Measurements from ENCODE around the gene HECW1. TPM values are rescaled to one million over a fixed set of nuclear protein-coding genes. Genes with fewer than 3 reads are reported as not detected.

Gene HECW1
- total and polyA plus RNA-seq, 2 of the 13 experiments (the other 11 are each of a cell fraction or from before 2014, with no cell fraction given) = not detected

DNA sequence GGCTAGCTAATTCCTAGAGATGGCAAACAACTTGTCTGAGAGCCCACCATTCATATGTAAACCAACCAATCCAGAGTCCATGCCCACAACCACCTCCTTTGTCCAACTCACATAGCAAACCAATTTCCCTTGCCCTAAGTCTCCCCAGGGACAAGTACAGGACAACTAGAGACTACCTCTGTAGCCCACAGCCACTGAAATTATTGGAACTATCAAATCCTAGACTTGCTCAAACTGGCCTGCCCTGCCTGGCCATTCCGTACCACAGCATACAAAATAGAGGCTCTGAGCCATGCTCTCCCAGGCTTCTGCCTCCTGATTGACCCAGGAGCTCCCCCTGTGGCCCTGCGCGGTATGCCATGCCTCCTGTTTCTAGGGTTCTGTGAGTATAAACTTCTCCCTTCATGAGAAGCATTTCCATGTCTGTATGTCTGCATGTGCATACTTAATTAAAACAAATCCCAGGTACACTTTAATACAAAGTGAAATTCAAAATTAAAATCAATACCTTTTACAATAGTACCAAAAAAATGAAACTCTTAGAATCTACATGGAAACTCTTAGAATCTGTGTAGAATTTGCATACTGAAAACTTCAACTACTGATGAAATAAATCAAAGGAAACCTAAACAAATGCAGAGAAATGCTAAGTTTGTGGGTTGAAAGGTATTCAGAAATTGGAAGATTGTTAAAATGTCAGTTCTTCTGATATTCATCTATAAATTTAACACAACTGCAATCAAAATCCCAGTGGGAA is 4.0 kb upstream of the HECW1 start:
- WGBS (ENCODE audit: low lambda C conversion rate) = 8% methylated on average over 3 of the region's 3 CpGs
- ChIA-PET CTCF (ENCODE audit: low intra/inter-chr PET ratio, low total read pairs) (interaction anchor here (1.4 kb wide), 1 partner anchor 167 kb away, joined by 8 read pairs; no protein-coding TSS in a partner anchor), POLR2A (no interaction called here)
- FAIRE-seq (peak; percentile 40), DNase-seq (ENCODE audit: low spot score) (peak; percentile 45), ATAC-seq (peak; percentile 99)
- Histone ChIP-seq H3K4me2 (ENCODE audit: low read depth, low read length) (no peak overlapping the region), H4K20me1 (ENCODE audit: insufficient read depth, low read length) (no peaks in the 10 kb centered on the region), H3K27ac (ENCODE audit: extremely low read length, insufficient read depth, low read length) (no peak overlapping the region), H2AFZ (ENCODE audit: low read length) (no peak overlapping the region), H3K79me2 (ENCODE audit: insufficient read depth, low read length) (no peaks in the 10 kb centered on the region), H3K36me3 (replicated peaks in 1 of 2; ENCODE audit: control insufficient read depth in 1 of 2, insufficient read depth in 2 of 2, low read length in 2 of 2) (no peaks in the 10 kb centered on the region), H3K27me3 (ENCODE audit: control insufficient read depth in 1 of 2, insufficient read depth in 2 of 2, low read length in 2 of 2) (peaks cover 1 to 28% of the 10 kb centered on the region in 2 experiments; a peak in 3 of 5 replicates), H3K4me3 (replicated peaks in 1 of 3; ENCODE audit: insufficient read depth in 1 of 3, low read depth in 2 of 3, low read length in 3 of 3) (no peak overlapping the region), H3K9ac (ENCODE audit: insufficient read depth, low read depth, low read length) (no peak overlapping the region), H3K4me1 (ENCODE audit: insufficient read depth, low read length) (no peaks in the 10 kb centered on the region), H3K9me3 (ENCODE audit: low read length) (no peaks in the 10 kb centered on the region)
- no TSS peak for BruUV-seq (replicated peaks)
- in situ Hi-C loops (cut with HindIII; ENCODE audit: extremely low pct_ligation_motif_present, low pct_unique_long_range_greater_than_20kb) = loop anchor here (10.0 kb wide), 1 partner anchor 164 kb away; no protein-coding TSS in a partner anchor
- TF ChIP-seq ZNF839 (CRISPR knock-in tag; IDR thresholded peaks at IDR 0.05; ENCODE audit: borderline replicate concordance) (no peak), ZFP90 (CRISPR knock-in tag; IDR thresholded peaks at IDR 0.05; ENCODE audit: borderline replicate concordance) (no peak), SMC3 (IDR thresholded peaks at IDR 0.05; ENCODE audit: low read length) (0 out of 2 replicates have a peak, but pooled peaks have one; percentile 28), RAD21 (CRISPR knock-in tag; IDR thresholded peaks at IDR 0.05) (peak; percentile 33; the same call in 1 of the 2 replicates), MAFG (CRISPR knock-in tag; IDR thresholded peaks at IDR 0.05) (no peak), SSRP1 (CRISPR knock-in tag; IDR thresholded peaks at IDR 0.05) (no peak), POLR2AphosphoS2 (IDR thresholded peaks at IDR 0.05; ENCODE audit: low read depth, low read length) (no peak), ARNTL (CRISPR knock-in tag; IDR thresholded peaks at IDR 0.05) (no peak), ZNF607 (CRISPR knock-in tag; IDR thresholded peaks at IDR 0.05; ENCODE audit: borderline replicate concordance) (no peak), BRD4 (CRISPR knock-in tag; IDR thresholded peaks at IDR 0.05) (no peak), ZNF567 (CRISPR knock-in tag; IDR thresholded peaks at IDR 0.05; ENCODE audit: borderline replicate concordance) (no peak), CBX2 (IDR thresholded peaks at IDR 0.05; ENCODE audit: low read depth, low read length) (no peak), CBX2 (CRISPR knock-in tag; IDR thresholded peaks at IDR 0.05; ENCODE audit: low read depth) (no peak), HOXA9 (CRISPR knock-in tag; IDR thresholded peaks at IDR 0.05; ENCODE audit: borderline replicate concordance) (no peak), ZNF75D (CRISPR knock-in tag; IDR thresholded peaks at IDR 0.05; ENCODE audit: borderline replicate concordance) (no peak), STAG1 (CRISPR knock-in tag; IDR thresholded peaks at IDR 0.05) (peak; percentile 67), ZNF138 (CRISPR knock-in tag; IDR thresholded peaks at IDR 0.05; ENCODE audit: low read depth) (no peak)
- TF ChIP-seq, protein P1, sequence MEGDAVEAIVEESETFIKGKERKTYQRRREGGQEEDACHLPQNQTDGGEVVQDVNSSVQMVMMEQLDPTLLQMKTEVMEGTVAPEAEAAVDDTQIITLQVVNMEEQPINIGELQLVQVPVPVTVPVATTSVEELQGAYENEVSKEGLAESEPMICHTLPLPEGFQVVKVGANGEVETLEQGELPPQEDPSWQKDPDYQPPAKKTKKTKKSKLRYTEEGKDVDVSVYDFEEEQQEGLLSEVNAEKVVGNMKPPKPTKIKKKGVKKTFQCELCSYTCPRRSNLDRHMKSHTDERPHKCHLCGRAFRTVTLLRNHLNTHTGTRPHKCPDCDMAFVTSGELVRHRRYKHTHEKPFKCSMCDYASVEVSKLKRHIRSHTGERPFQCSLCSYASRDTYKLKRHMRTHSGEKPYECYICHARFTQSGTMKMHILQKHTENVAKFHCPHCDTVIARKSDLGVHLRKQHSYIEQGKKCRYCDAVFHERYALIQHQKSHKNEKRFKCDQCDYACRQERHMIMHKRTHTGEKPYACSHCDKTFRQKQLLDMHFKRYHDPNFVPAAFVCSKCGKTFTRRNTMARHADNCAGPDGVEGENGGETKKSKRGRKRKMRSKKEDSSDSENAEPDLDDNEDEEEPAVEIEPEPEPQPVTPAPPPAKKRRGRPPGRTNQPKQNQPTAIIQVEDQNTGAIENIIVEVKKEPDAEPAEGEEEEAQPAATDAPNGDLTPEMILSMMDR (CRISPR knock-in tag; IDR thresholded peaks at IDR 0.05) = peak; percentile 72
- TF ChIP-seq, protein P2, sequence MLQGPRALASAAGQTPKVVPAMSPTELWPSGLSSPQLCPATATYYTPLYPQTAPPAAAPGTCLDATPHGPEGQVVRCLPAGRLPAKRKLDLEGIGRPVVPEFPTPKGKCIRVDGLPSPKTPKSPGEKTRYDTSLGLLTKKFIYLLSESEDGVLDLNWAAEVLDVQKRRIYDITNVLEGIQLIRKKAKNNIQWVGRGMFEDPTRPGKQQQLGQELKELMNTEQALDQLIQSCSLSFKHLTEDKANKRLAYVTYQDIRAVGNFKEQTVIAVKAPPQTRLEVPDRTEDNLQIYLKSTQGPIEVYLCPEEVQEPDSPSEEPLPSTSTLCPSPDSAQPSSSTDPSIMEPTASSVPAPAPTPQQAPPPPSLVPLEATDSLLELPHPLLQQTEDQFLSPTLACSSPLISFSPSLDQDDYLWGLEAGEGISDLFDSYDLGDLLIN (CRISPR knock-in tag; IDR thresholded peaks at IDR 0.05; ENCODE audit: borderline replicate concordance) = no peak
- intact Hi-C loops (cut with micrococcal nuclease; ENCODE audit: unreplicated experiment) = loop anchor here (1.0 kb wide), 1 partner anchor 167 kb away; no protein-coding TSS in a partner anchor

Measured in HepG2 (cell line).